ENCODE measurements around the gene KLHL42. TPM values are rescaled to one million over a fixed set of nuclear protein-coding genes. Genes with fewer than 3 reads are reported as not detected.

The KLHL42 gene
- total and polyA plus RNA-seq, 2 of the 13 experiments (the other 11 are each of a cell fraction or from before 2014, with no cell fraction given) = 13.5 to 14.0 TPM

DNA sequence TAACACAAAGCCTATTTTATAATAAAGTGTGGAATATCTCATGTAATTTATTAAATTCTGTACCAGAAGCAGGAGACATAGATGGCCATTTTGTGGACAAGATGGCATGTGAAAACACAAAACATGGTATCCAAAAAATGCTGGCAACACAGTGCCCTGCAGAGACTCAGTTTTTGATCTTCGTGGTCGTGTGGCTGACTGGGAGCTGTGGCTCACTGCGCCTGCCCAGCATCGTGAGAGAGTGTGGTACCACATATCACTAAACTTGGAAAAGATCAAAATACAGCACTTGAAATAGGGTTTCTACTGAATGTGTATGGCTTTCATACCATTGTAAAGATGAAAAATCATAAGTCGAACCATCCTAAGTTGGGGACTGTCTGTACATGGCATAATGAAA lies 43.0 kb downstream of the KLHL42 start (continued):
- TF ChIP-seq GFI1 (CRISPR knock-in tag; IDR thresholded peaks at IDR 0.05; ENCODE audit: borderline replicate concordance) (no peak), MAFK (conservative IDR thresholded peaks at IDR 0.05 in 1 of 2, IDR thresholded peaks at IDR 0.05 in 1 of 2; ENCODE audit: low read length in 2 of 2) (no peak), ZNF143 (CRISPR knock-in tag; IDR thresholded peaks at IDR 0.05) (no peak), NAIF1 (CRISPR knock-in tag; IDR thresholded peaks at IDR 0.05; ENCODE audit: borderline replicate concordance) (no peak)

DNA sequence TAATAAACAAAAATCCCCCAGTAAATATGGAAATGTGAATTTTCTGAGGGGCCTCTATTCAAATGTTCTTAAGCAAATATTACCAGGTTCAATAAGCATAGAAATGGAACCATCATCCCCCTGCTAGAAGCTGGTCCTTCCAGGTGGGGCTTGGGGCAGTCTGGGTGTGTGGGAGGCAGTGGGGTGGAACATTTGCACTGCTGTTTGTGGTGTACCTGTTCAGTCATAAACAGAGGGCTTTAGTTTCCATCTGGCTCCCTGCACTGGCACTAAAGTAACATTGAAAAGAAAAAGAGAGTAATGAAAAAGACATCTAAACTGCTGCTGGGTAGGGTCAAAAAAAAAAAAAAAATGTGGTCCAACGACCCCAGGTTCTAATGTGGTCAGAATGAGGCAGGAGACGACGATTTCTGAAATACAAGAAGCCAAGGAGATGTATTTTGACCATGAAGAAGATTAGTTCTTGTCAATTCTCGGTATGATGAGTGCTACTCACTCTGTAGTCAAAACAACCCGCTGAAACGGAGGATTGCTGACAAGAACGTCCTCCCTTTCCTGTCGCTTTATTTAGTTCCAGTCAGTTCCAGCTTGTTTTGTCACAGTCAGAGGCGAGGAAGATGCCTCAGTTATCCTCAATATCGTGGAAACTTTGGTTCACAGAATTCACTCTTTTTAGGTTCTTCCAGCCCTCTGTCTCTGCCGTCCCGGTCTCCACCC lies 44.3 kb downstream of the KLHL42 start:
- H3K9me3 ChIP-seq (ENCODE audit: low read length) = no peaks in the 10 kb centered on the region
- H3K4me2 ChIP-seq (ENCODE audit: low read depth, low read length) = 0 out of 2 replicates have a peak overlapping the region, but pooled peaks have one; percentile 5
- FAIRE-seq (no peak), DNase-seq (ENCODE audit: low spot score) (no peak), ATAC-seq (no peak)
- ChIA-PET POLR2A (no interaction called here), CTCF (ENCODE audit: low intra/inter-chr PET ratio, low total read pairs) (no interaction called here)
- H3K4me1 ChIP-seq (ENCODE audit: insufficient read depth, low read length) = peaks cover 13% of the 10 kb centered on the region
- intact Hi-C loops (cut with micrococcal nuclease; ENCODE audit: unreplicated experiment) (no loop called here), in situ Hi-C loops (cut with HindIII; ENCODE audit: extremely low pct_ligation_motif_present, low pct_unique_long_range_greater_than_20kb) (no loop called here)
- no TSS peak for BruUV-seq (replicated peaks)
- H3K27ac ChIP-seq (ENCODE audit: extremely low read length, insufficient read depth, low read length) = no peak overlapping the region
- peak overlapping the region; percentile 12 for H2AFZ ChIP-seq (ENCODE audit: low read length)
- peaks cover 0 to 5% of the 10 kb centered on the region in 2 experiments; a peak in 2 of 5 replicates for H3K27me3 ChIP-seq (ENCODE audit: control insufficient read depth in 1 of 2, insufficient read depth in 2 of 2, low read length in 2 of 2)
- H4K20me1 ChIP-seq (ENCODE audit: insufficient read depth, low read length) = no peaks in the 10 kb centered on the region
- H3K36me3 ChIP-seq (replicated peaks in 1 of 2; ENCODE audit: control insufficient read depth in 1 of 2, insufficient read depth in 2 of 2, low read length in 2 of 2) = no peaks in the 10 kb centered on the region
- H3K4me3 ChIP-seq (replicated peaks in 1 of 3; ENCODE audit: insufficient read depth in 1 of 3, low read depth in 2 of 3, low read length in 3 of 3) = no peak overlapping the region
- no peak overlapping the region for H3K9ac ChIP-seq (ENCODE audit: insufficient read depth, low read depth, low read length)
- 17% methylated on average over 12 of the region's 12 CpGs for WGBS (ENCODE audit: low lambda C conversion rate)
- H3K79me2 ChIP-seq (ENCODE audit: insufficient read depth, low read length) = no peaks in the 10 kb centered on the region
- TF ChIP-seq NPAS2 (CRISPR knock-in tag; IDR thresholded peaks at IDR 0.05; ENCODE audit: borderline replicate concordance) (no peak), JUN (CRISPR knock-in tag; IDR thresholded peaks at IDR 0.05) (no peak), GATAD2A (CRISPR knock-in tag; IDR thresholded peaks at IDR 0.05) (no peak), CBX1 (IDR thresholded peaks at IDR 0.05; ENCODE audit: low read depth) (no peak), TOPORS (CRISPR knock-in tag; IDR thresholded peaks at IDR 0.05) (no peak), SP4 (CRISPR knock-in tag; IDR thresholded peaks at IDR 0.05) (no peak), ZNF180 (CRISPR knock-in tag; IDR thresholded peaks at IDR 0.05; ENCODE audit: borderline replicate concordance, low read depth) (no peak)
- TF ChIP-seq, protein P1, sequence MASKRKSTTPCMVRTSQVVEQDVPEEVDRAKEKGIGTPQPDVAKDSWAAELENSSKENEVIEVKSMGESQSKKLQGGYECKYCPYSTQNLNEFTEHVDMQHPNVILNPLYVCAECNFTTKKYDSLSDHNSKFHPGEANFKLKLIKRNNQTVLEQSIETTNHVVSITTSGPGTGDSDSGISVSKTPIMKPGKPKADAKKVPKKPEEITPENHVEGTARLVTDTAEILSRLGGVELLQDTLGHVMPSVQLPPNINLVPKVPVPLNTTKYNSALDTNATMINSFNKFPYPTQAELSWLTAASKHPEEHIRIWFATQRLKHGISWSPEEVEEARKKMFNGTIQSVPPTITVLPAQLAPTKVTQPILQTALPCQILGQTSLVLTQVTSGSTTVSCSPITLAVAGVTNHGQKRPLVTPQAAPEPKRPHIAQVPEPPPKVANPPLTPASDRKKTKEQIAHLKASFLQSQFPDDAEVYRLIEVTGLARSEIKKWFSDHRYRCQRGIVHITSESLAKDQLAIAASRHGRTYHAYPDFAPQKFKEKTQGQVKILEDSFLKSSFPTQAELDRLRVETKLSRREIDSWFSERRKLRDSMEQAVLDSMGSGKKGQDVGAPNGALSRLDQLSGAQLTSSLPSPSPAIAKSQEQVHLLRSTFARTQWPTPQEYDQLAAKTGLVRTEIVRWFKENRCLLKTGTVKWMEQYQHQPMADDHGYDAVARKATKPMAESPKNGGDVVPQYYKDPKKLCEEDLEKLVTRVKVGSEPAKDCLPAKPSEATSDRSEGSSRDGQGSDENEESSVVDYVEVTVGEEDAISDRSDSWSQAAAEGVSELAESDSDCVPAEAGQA (IDR thresholded peaks at IDR 0.05; ENCODE audit: low read depth) = no peak
- TF ChIP-seq, protein P1 (CRISPR knock-in tag; IDR thresholded peaks at IDR 0.05; ENCODE audit: borderline replicate concordance) = no peak
